HPDE6-E6E7 (cell line): ENCODE results near the gene ULBP2.
"Not testable (repeated sequence)": the region's sequence is repeated elsewhere in the genome, so short reads cannot be mapped to it uniquely, and the experiment has no call there.

Experiments used
- DNase-seq: peaks from one replicate; pipeline ENCODE4 v3.0.0; 2011; ENCODE audit warnings: missing footprints; ENCODE audit errors: extremely low spot score

Gene ULBP2

GRCh38 chr6:149925974-149926777, 15.6 kb upstream of the ULBP2 start:
- DNase-seq: peak; percentile 45

GRCh38 chr6:149927025-149927424, 14.8 kb upstream of the ULBP2 start:
- not testable (repeated sequence) for DNase-seq

GRCh38 chr6:149929422-149929821, 12.4 kb upstream of the ULBP2 start:
- DNase-seq: no peak

- no peak for DNase-seq
Observed at GRCh38 chr6:149931501-149931900, 10.3 kb upstream of the ULBP2 start.

GRCh38 chr6:149933036-149933435, 8.8 kb upstream of the ULBP2 start:
- no peak for DNase-seq

- DNase-seq: no peak
Observed at GRCh38 chr6:149933461-149933860, 8.4 kb upstream of the ULBP2 start.

- no peak for DNase-seq
Observed at GRCh38 chr6:149934249-149935156, 7.3 kb upstream of the ULBP2 start.

- no peak for DNase-seq
Observed at GRCh38 chr6:149935246-149935645, 6.6 kb upstream of the ULBP2 start.

- DNase-seq: no peak
Observed at GRCh38 chr6:149935668-149936067, 6.1 kb upstream of the ULBP2 start.

GRCh38 chr6:149936743-149937142, 5.1 kb upstream of the ULBP2 start:
- DNase-seq: no peak

GRCh38 chr6:149938013-149938570, 3.7 kb upstream of the ULBP2 start:
- not testable (repeated sequence) for DNase-seq

GRCh38 chr6:149938571-149939355, 3.1 kb upstream of the ULBP2 start:
- no peak for DNase-seq

- no peak for DNase-seq
Observed at GRCh38 chr6:149939356-149939648, 2.5 kb upstream of the ULBP2 start.

GRCh38 chr6:149939909-149940671, 1.7 kb upstream of the ULBP2 start:
- DNase-seq: no peak

- DNase-seq: no peak
Observed at GRCh38 chr6:149940672-149940982, 1.2 kb upstream of the ULBP2 start.

- DNase-seq: no peak
Observed at GRCh38 chr6:149942461-149942829, 631 bp downstream of the ULBP2 start.

GRCh38 chr6:149943321-149943720, 1.5 kb downstream of the ULBP2 start:
- DNase-seq: not testable (repeated sequence)

GRCh38 chr6:149945276-149945675, 3.5 kb downstream of the ULBP2 start:
- DNase-seq: not testable (repeated sequence)

- DNase-seq: not testable (repeated sequence)
Observed at GRCh38 chr6:149946631-149947030, 4.8 kb downstream of the ULBP2 start.

- DNase-seq: not testable (repeated sequence)
Observed at GRCh38 chr6:149947533-149947932, 5.7 kb downstream of the ULBP2 start.

GRCh38 chr6:149948011-149948410, 6.2 kb downstream of the ULBP2 start:
- no peak for DNase-seq
